Large intestine (tissue), 3 donors: ENCODE results near the gene POU3F1. TPM values are rescaled to one million over a fixed set of nuclear protein-coding genes. Genes with fewer than 3 reads are reported as not detected.

Experiments
- DNase-seq, 2 donors: peaks; one replicate each; pipeline versions ENCODE4 v3.0.0 to v3.0.0-alpha.2; 2013
- H3K27ac ChIP-seq: one replicate; pipeline ENCODE4 v1.5.1; 2013; ENCODE audit warnings: low read length
- H3K27me3 ChIP-seq: 2 replicates; pipeline ENCODE4 v1.6.1; 2013; ENCODE audit warnings: low read length; ENCODE audit not compliant: control insufficient read depth, insufficient read depth
- H3K36me3 ChIP-seq: 2 replicates; pipeline ENCODE4 v1.6.1; 2013; ENCODE audit warnings: low read length; ENCODE audit not compliant: control insufficient read depth, insufficient read depth
- H3K4me1 ChIP-seq: one replicate; pipeline ENCODE4 v1.6.1; 2013; ENCODE audit warnings: low read length; ENCODE audit not compliant: control insufficient read depth, insufficient read depth
- H3K4me3 ChIP-seq: one replicate; pipeline ENCODE4 v1.5.1; 2013; ENCODE audit warnings: low read length
- H3K9me3 ChIP-seq: one replicate; pipeline ENCODE4 v1.6.1; 2013; ENCODE audit warnings: mild to moderate bottlenecking, low read depth, low read length, moderate library complexity; ENCODE audit not compliant: control insufficient read depth
- WGBS: methylation state at CpG from one replicate; pipeline ENCODE4 v1.1.5; 2013; ENCODE audit warnings: low lambda C conversion rate; ENCODE audit not compliant: insufficient coverage; 5-methylcytosine and 5-hydroxymethylcytosine counted together
- polyA plus RNA-seq: library from polyadenylated mRNA; unstranded; fragments of 120-200 nt; gene quantifications from one replicate; pipeline ENCODE4 v1.2.1, GENCODE V29; 2013

The POU3F1 gene
- polyA plus RNA-seq, 1 donor, result 0.06 TPM

GRCh38 chr1:38062361-38063288, 16.0 kb upstream of the POU3F1 start:
- H3K9me3 ChIP-seq, result no peaks in the 10 kb centered on the region
- H3K27ac ChIP-seq, result no peak overlapping the region
- no peak for DNase-seq
- H3K27me3 ChIP-seq, result peaks cover 22% of the 10 kb centered on the region
- no peaks in the 10 kb centered on the region for H3K4me1 ChIP-seq
- H3K36me3 ChIP-seq, result no peaks in the 10 kb centered on the region
- H3K4me3 ChIP-seq, result no peak overlapping the region
- WGBS, result 57% methylated on average over 1 of the region's 6 CpGs

GRCh38 chr1:38061883-38062328, 15.3 kb upstream of the POU3F1 start:
- H3K9me3 ChIP-seq, result no peaks in the 10 kb centered on the region
- no peaks in the 10 kb centered on the region for H3K4me1 ChIP-seq
- H3K4me3 ChIP-seq, result no peak overlapping the region
- H3K36me3 ChIP-seq, result no peaks in the 10 kb centered on the region
- H3K27me3 ChIP-seq, result peaks cover 18% of the 10 kb centered on the region
- no peak overlapping the region for H3K27ac ChIP-seq
- no peak for DNase-seq
- WGBS, result no CpG with 5 or more reads among the region's 7 CpGs

- no peak for DNase-seq
- Histone ChIP-seq H3K27me3 (peaks cover 18% of the 10 kb centered on the region), H3K27ac (no peak overlapping the region), H3K4me1 (no peaks in the 10 kb centered on the region), H3K36me3 (no peaks in the 10 kb centered on the region), H3K9me3 (no peaks in the 10 kb centered on the region), H3K4me3 (no peak overlapping the region)
- no CpG with 5 or more reads among the region's 1 CpG for WGBS
These were observed 14.7 kb upstream of the POU3F1 start for GRCh38 chr1:38061290-38061689.

GRCh38 chr1:38060498-38060897, 13.9 kb upstream of the POU3F1 start:
- H3K27ac ChIP-seq, result no peak overlapping the region
- H3K36me3 ChIP-seq, result no peaks in the 10 kb centered on the region
- no peak for DNase-seq
- no peaks in the 10 kb centered on the region for H3K4me1 ChIP-seq
- WGBS, result no CpG with 5 or more reads among the region's 2 CpGs
- peaks cover 14% of the 10 kb centered on the region for H3K27me3 ChIP-seq
- H3K9me3 ChIP-seq, result no peaks in the 10 kb centered on the region
- H3K4me3 ChIP-seq, result no peak overlapping the region

- Histone ChIP-seq H3K4me3 (no peak overlapping the region), H3K27me3 (peaks cover 19% of the 10 kb centered on the region), H3K4me1 (no peaks in the 10 kb centered on the region), H3K9me3 (no peaks in the 10 kb centered on the region), H3K27ac (no peak overlapping the region), H3K36me3 (no peaks in the 10 kb centered on the region)
- WGBS, result no CpG with 5 or more reads among the region's 6 CpGs
- no peak for DNase-seq
These were observed 13.2 kb upstream of the POU3F1 start for GRCh38 chr1:38059635-38060250.

- no peaks in the 10 kb centered on the region for H3K36me3 ChIP-seq
- H3K4me1 ChIP-seq, result no peaks in the 10 kb centered on the region
- no peaks in the 10 kb centered on the region for H3K9me3 ChIP-seq
- no CpG with 5 or more reads among the region's 4 CpGs for WGBS
- no peak for DNase-seq
- no peak overlapping the region for H3K27ac ChIP-seq
- H3K27me3 ChIP-seq, result peaks cover 41% of the 10 kb centered on the region
- H3K4me3 ChIP-seq, result no peak overlapping the region
These were observed 9.4 kb upstream of the POU3F1 start for GRCh38 chr1:38055965-38056364.

GRCh38 chr1:38055398-38055797, 8.8 kb upstream of the POU3F1 start:
- H3K9me3 ChIP-seq, result no peaks in the 10 kb centered on the region
- no peak overlapping the region for H3K27ac ChIP-seq
- WGBS, result no CpG with 5 or more reads among the region's 3 CpGs
- H3K4me3 ChIP-seq, result no peak overlapping the region
- peaks cover 45% of the 10 kb centered on the region for H3K27me3 ChIP-seq
- DNase-seq, result no peak
- no peaks in the 10 kb centered on the region for H3K36me3 ChIP-seq
- no peaks in the 10 kb centered on the region for H3K4me1 ChIP-seq

- no peak for DNase-seq
- no peak overlapping the region for H3K27ac ChIP-seq
- H3K36me3 ChIP-seq, result no peaks in the 10 kb centered on the region
- no peaks in the 10 kb centered on the region for H3K4me1 ChIP-seq
- no peaks in the 10 kb centered on the region for H3K9me3 ChIP-seq
- WGBS, result no CpG with 5 or more reads among the region's 7 CpGs
- H3K27me3 ChIP-seq, result peaks cover 56% of the 10 kb centered on the region
- no peak overlapping the region for H3K4me3 ChIP-seq
These were observed 7.0 kb upstream of the POU3F1 start for GRCh38 chr1:38053416-38054091.

- Histone ChIP-seq H3K27ac (no peak overlapping the region), H3K36me3 (no peaks in the 10 kb centered on the region), H3K27me3 (peaks cover 63% of the 10 kb centered on the region), H3K4me3 (no peak overlapping the region), H3K4me1 (no peaks in the 10 kb centered on the region), H3K9me3 (no peaks in the 10 kb centered on the region)
- WGBS, result no CpG with 5 or more reads among the region's 3 CpGs
- DNase-seq, result no peak
These were observed 6.3 kb upstream of the POU3F1 start for GRCh38 chr1:38052750-38053415.

GRCh38 chr1:38051079-38051543, 4.5 kb upstream of the POU3F1 start:
- no peaks in the 10 kb centered on the region for H3K36me3 ChIP-seq
- no peak overlapping the region for H3K4me3 ChIP-seq
- no peak for DNase-seq
- no CpG with 5 or more reads among the region's 9 CpGs for WGBS
- H3K27ac ChIP-seq, result no peak overlapping the region
- no peaks in the 10 kb centered on the region for H3K9me3 ChIP-seq
- H3K27me3 ChIP-seq, result peaks cover 72% of the 10 kb centered on the region
- no peaks in the 10 kb centered on the region for H3K4me1 ChIP-seq
